Mammary epithelial cell (primary cell): Measurements from ENCODE around the gene INHA.

Experiments
- CTCF ChIP-seq, 2 donors: IDR thresholded peaks in 1 of 2; conservative IDR thresholded peaks in 1 of 2; 2 replicates each; pipeline ENCODE4 v1.5.1; 2011 to 2012; ENCODE audit warnings: inconsistent platforms in 2 of 2, low read length in 2 of 2, mild to moderate bottlenecking in 2 of 2, control low read depth in 1 of 2, low read depth in 1 of 2; ENCODE audit not compliant: insufficient read depth in 1 of 2; ENCODE audit errors: extremely low read depth in 1 of 2
- EZH2 ChIP-seq: IDR thresholded peaks from 2 replicates; pipeline ENCODE4 v1.6.1; 2012; ENCODE audit warnings: low read length, inconsistent platforms, borderline replicate concordance

DNA sequence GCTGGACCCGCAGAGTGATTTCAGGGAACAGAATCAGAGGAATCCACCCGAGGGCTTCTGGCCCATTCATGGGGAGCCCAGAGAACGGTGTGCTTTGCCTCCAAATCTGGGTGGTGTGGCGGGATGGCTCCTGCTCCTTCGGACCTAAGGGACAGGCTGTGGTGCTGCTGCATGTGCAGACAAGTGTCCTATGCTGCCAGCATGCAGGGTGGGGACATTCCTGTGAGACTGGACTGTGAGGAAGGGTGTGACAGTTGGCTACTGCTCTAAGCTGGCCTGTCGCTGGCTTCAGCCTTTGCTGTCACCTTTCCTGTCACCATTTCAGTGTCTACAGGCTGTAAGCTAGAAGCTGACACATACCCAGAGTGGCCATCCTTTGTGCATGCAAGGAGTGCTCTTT, 52.5 kb downstream of the INHA start:
- TF ChIP-seq CTCF (conservative IDR thresholded peaks at IDR 0.05 in 1 of 2, IDR thresholded peaks at IDR 0.05 in 1 of 2; ENCODE audit: extremely low read depth in 1 of 2, insufficient read depth in 1 of 2, low read depth in 1 of 2, low read length in 2 of 2) (no peak), EZH2 (no peak)
